ENCODE results near the gene CACFD1.

The CACFD1 gene

DNA sequence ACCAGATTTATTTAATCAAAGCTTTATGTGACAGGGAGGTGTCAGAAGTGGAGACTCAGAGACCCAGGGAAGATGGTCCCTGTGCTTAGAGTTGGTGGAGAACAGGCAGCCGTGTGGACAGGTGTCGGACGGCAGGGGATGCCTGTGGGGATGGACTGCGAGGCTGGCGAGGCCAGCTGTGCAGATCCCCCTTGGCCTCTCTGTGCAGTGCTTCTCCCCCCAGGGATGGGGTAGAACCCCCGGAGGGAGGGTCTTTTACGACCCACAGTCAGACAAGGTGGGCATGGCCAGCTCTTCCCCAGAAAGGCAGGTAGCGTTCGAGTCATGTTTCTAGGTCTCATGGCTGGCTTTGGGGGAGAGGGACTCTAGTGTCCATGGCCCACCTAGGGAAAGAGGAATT is 23.8 kb downstream of the CACFD1 start:
- DNase-seq (ENCODE audit: low read depth) = no peak

DNA sequence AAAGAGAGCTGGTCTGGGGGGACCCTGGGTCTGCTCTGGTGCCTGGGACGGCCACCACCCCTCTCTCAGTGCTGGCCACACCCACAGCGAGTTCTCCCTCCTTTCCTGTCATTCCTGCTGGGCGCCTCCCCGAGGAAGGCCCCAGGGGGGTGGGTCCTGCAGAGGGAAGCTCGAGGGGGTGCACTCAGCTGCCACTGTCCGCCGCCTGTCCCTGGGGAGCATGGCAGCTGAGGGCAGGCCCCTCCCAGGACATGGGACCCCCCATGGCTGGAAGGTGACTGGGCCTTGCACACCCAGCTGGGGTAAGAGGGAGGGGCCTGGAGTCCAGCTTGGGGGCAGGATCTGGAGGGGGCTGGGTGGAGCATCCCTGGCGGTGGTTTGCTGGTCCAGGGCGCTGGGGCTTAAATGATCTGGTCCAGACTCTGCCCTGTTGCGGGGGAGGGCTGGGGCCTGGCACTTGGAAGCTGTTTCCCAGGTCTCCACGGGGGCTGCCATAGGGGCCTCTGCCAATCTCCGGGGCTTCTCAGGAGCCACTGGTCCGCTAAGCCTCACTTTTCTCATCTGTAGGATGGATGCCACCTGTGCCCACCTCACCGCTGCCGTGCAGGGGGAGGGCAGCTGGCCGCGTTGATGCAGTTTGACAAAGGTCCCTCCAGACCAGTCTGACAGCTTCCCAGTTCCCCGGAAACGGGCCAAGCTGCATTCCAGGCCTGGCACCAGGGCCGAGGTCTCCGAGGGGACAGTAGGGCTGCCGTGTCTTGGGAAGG is 25.1 kb downstream of the CACFD1 start:
- no peak for DNase-seq (ENCODE audit: low read depth)

DNA sequence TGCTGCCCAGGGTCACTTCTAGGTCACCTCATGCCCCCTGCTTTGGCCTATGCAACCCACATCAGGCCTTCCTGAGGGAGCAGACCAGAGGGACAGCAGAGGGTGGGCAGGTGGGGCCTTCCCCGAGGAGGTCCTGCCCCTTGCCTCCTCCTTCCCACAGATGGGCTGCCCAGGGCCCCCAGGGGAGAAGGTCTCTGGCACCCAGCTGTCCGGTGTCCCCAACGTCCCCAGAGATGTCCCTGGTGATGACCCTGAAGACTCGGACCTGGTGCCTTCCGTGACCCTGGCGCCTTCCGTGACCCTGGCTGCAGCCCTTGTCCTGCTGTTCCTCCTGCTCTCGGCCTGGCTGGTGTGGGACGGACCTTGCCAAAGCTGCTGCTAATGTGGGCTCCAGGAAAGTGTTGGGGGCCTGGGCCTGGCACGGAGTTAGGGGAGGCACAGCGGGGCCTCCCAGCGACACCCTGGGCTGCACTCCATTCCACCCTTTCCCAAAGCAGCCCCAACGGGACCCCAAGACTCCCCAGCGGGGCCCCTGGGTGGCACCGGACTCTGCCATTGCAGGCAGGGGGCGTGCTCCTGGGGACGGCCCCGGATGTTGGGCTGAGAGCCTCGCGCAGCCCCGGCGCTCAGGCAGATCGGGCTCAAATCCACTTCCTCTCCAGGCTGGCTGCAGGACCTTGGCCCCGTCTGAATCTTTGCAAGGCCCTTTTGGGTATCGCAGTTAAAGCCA is 25.9 kb downstream of the CACFD1 start:
- no peak for DNase-seq (ENCODE audit: low read depth)

DNA sequence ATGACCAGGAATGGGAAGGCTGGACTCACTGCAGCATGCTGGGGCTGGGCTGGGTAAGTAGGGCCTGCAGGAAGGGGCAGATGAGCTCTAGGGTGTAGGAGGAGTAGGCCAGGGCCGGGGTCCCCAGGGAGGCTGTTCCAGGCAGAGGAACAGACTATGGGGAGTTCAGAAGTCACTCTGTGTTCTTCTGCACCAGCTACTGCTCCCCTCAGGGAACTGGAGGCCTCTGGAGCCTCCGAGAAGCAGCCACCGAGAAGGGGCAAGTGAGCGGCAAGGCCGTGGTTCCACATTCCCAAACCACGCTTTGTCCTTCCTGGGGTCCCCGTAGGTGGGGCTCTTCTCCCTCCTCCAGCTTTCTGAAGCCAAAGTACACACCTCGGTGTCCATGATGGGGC is 27.6 kb downstream of the CACFD1 start:
- DNase-seq (ENCODE audit: low read depth) = no peak

DNA sequence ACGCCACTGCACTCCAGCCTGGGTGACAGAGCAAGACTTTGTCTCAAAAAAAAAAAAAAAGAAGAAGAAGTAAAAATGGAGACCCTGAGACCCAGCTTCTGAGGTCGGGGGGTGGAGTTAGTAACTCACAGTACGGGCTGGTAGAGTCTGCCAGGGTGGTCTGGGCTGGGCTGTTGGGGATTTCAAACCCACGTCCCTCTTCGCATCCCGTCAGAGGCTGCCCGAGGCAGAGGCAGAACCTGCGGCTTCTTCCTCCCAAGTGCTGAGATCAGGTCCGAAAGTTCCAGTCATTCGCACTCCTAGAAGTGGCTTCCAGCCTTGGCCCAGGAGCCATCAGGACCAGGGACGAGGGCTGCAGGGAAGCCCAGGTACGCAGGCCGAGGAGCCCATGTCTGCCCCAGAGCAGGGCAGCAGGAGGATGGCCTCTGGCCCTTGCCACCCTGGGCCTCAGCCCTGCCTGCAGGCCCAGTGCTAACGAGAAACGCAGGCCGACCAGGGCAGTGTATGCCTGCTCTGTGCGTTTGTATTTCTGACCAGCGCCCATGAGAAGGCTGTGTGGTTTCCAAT is 29.0 kb downstream of the CACFD1 start:
- DNase-seq (ENCODE audit: low read depth) = no peak

DNA sequence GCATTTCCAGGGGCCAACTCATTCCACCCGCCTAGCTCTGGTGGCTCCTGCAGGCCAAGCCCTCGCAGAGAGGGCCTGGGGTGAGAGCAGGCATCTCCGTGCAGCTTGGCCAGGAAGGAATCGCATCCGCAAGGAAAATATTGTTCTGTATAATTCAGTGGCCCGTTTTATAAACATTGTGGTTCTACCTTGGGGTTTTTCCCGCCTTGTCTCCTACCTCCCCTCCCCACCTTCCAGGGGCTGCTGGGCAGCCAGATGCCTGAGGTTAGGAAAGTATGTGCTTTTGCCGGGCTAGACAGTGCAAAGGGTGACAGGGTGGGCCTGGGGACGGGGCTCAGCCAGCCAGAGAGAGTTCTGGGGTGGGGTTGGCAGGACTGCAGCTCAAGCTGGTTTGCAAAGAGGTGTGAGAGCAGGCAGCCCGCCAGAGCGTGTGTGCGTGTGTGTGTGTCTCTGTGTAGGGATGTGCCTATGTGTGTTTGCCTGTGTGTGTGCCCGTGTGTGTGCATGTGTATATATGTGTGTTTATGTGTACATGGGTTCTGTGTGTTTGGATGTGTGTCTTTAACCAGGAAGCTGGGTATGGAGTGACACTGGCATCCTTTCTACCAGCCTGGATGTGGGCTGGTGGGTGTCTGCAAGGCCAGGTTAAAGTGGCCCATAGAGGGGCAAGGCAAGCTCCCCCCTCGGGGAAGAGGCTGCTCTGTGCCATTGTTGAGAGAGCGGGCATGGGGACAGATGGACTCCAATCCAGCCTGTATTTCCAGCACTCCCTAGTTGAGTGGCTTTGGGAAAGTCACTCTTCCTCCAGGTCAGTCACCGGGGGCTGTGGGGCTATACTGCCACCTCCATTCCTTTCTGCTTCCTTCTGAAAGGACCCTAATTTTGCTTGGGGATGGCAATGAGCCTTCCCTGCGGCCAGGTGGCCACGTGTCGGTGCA is 29.7 kb downstream of the CACFD1 start:
- DNase-seq (ENCODE audit: low read depth) = no peak

DNA sequence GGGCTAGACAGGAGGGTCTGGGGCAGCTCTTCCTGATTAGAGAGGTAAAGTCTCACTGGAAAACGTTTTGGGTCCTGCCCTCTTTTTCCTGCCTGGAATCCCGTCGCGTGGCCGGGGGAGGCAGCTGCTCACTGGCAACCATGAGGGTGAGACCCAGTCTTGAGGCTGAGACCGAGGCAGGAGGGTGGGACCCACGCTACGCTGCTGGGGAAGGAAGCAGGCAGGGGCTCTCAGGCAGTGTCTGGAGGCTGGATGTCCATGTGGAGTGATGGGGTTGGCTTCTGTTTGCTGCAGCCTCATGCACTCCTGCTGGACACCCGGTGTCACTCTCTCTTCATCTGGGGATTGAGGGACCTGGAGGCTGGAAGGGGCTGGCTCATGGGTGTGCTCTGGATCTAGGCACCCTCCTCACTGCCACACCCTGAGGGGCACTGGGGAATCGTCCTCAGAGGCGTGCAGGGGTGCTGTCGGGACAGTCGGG is 30.5 kb downstream of the CACFD1 start:
- no peak for DNase-seq (ENCODE audit: low read depth)

DNA sequence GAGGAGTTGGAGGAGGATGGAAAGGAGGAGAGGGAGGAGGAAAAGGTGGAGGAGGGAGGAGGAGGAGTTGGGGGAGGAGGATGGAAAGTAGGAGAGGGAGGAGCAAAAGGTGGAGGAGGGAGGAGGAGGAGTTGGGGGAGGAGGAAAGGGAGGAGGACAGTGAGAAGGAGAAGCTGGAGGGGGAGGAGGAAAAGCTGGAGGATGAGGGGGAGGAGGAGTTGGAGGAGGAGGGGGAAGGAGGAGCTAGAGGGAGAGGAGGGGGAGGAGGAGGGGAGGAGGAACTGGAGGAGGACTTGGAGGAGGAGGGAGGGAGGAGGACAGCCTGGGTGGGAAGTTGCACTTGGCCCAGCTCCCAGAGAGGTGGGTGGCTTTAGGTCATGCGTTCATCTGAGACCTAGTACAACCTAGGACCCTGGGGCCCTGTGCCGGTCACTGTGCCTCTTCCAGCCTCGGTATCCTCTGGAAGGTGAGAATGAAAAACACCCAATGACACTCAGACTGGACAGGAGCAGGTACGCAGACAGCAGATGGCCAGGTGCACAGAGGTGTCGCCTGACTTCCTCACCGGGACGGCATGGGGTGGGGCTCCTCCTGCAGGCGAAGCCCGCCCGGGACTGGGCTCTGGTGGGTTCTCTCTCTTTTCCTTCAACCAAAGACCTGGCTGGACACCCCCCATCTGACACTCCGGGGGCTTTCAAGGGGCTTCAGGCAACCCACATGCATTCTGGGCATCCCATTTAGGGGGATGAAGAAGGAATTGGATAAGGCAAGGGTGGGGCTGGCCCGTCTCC is 31.3 kb downstream of the CACFD1 start:
- DNase-seq (ENCODE audit: low read depth) = no peak

DNA sequence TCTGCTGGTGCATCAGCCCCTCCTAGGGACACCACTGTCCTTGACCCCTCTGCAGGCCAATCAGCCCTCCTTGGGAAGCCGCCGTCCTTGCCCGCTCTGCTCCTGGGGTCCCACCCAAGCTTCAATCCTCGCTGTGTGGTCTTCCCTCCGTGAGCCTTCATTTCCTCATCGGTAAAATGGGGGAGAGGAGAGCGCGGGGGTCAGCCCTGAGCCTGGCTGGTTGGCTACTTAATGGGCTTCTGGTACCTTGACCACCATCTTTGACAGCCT is 31.8 kb downstream of the CACFD1 start:
- no peak for DNase-seq (ENCODE audit: low read depth)

DNA sequence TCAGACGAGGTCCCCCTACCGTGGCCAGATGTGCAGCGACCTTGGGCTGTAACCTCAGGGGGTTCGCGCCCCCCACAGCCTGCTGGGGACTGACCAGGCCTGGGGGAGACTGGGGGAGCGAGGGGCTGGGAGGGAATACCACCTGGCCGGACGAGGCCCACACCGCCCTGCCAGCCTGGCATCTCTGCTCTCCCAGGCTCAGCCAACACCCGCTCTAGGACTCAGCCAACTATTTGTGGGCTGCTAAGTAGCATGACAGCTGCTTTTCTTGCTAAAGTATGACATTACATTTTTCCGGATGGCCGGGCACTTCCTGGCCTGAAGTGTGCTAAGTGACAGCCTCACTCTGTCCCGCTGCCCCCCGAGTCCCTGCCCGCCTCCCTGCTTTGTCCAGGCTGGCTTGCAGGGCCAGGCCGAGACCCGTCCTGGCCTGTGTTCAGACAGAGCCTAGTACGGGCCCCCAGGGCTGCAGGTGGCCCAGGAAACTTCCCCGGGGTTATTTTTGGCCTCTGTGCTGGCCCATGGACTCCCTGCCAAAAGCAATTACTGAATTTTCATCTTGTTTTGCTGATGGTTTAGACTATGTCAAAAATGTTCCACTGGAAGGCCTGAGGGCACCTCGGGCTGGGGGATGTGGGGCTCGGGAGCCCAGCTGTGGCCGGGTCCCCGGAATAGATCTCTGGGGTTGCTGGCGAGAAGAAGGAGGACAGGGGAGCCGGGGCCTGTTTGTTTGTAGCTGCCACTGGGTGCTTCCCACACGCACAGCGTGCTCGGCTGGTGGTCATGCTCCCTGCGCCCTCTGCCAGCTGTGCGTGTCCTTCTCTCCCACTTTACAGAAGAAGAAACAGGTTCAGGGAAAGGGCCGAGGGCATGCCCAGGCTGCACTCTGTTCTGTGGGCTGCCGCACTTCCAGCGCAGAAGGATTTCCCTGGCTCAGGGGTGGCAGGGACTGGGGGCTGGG is 32.6 kb downstream of the CACFD1 start:
- no peak for DNase-seq (ENCODE audit: low read depth)

DNA sequence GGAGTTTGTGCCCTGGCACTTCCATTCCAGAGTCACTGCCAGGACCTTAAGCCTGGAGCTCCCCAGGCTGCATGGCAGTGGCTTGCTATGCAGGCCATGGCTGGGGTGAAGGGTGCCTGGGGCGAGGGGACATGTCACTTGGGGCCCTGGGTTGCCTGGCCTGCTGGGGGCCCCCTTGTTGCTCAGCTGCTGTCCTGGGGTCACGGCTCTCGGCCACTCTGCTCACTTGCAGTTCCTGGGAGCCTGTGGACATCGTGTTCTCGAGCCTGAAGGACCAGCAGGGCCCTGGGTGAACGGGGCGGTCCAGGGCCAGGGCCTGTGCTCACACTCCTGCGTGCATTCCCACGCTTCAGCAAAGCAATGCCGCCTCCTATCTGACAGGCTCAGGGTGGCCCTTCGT is 33.6 kb downstream of the CACFD1 start:
- no peak for DNase-seq (ENCODE audit: low read depth)

DNA sequence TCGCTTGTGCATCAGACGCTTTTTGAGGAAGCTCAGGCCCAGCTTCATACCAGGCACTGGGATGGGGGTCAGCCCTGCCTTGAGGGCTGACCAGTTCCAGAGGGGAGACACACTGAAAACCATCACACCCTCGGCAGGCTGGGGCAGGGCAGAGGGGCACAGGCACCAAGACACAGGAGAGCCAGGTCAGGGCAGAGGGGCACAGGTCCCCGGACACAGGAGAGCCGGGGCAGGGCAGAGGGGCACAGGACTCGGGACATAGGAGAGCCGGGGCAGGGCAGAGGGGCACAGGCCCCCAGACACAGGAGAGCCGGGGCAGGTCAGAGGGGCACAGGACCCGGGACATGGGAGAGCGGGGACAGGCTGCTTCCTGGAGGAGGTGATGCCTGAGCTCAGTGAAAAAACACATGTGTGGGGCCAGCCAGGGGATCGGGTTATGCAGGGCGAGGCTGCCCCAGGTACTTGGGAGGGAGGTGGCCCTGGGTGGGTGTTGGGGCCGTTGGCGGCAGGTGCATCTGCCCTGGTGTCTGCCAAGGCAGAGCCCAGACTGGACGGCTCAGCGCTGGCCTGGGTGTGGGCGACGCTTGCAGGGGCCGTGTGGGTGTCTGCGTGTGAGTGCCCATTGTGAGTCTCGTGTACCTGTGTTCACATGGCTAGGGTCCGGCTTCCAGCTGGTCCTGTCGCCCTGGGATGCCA is 34.2 kb downstream of the CACFD1 start:
- no peak for DNase-seq (ENCODE audit: low read depth)

DNA sequence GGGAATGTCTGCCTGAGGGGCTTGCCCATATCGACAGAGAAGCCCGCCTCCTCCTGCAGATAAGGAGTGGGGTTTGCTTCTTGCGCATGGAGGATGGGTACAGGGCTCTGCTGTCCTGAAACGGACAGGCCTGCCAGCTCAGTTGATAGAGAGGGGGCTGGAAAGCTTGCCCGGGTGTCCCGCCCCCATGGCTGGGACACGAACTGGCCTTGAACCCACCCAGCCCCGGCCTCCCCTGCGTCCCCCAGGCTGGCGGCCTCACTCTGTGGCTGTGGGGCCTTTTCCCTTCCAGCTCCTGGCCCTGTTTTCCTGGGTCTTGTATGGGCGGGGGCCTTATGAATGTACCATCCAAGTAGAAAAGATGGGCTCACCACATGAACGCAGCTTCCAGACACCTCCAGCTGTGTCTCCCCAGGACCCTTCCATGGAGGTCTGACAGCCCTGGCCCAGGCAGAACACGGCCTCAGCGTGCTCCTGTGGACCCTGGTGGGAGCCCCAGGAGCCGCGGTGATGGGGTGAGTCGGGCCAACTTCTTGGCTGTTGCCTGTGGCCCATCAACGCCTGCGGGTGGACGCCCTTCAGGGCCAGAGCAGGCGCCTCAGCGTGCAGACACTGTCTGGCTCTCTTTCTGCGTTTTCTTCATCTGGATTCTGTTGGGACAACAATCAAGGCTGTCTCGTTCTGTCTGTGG is 35.0 kb downstream of the CACFD1 start:
- DNase-seq (ENCODE audit: low read depth) = no peak

DNA sequence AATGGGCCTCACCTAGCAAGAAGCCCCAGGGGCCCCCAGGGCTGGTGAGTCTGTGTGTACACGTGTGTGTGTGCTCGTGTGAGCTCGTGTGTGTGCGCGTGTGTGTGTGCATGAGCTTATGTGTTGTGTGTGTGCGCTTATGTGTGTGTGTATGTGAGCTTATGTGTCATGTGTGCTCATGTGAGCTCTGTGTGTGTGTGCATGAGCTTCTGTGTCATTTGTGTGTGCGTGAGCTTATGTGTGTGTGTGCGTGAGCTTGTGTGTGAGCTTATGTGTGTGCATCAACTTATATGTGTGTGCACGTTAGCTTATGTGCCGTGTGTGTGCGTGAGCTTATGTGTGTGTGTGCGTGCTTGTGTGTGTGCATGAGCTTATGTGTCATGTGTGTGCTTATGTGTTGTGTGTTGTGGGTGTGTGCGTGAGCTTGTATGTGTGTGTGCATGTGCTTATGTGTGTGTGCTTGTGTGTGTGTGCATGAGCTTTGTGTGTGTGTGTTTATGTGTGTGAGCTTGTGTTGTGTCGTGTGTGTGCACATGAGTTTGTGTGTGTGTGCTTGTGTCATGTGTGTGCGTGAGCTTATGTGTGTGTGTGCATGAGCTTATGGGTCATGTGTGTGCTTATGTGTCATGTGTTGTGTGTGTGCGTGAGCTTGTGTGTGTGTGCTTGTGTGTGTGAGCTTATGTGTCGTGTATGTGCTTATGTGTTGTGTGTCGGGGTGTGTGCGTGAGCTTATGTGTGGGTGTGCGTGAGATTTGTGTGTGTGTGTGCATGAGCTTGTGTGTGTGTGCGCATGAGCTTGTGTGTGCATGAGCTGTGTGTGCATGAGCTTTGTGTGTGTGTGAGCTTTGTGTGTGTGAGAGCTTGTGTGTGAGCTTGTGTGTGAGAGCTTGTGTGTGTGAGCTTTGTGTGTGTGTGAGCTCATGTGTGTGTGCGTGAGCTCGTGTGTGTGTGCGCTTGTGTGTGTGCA is 35.8 kb downstream of the CACFD1 start:
- DNase-seq (ENCODE audit: low read depth) = no peak

DNA sequence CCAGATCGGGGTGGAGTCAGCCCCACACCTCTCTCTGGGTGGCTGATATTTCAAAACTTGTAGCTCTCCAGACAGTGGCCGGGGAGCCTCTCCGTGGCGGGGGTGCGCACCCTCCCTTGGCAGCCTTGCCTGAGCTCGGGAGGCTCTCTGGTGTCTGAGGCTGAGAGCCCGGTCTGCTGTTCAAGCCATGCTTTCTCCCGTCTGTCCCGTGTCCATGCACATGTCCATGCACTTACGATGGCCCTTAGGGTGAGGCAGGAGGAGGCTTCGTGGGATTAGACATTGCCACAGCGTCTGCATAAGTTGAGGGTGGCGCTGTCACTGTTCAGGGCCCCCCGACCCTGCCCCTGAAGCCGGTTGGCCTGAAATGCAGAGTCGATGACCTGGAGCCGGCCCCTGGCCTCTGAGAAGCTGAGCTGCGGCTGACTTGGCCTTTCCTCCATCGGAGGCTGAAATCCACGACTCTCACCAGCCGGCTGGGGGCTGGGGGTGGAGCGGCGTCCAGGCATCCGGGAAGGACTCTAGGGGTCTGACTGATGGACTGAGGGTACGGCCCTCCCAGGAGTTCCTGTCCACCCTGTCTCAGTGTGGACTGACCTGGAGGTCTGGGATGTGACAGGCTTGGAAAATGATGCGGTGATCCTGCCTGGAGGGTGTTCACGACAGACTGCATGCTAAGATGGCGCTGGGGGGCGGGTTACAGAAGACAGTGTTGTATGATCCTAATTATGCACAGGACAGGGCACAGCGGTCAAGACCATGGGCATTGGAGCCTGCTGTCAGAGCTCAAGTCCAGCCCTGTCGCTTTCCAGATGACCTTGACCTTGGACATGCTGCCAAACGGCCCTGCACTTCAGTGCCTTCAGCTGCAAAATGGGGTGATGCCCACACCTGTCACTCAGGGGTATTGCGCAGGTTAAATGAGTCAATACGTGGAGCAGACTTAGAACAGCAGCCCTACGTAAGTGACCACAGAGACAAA is 37.4 kb downstream of the CACFD1 start:
- DNase-seq (ENCODE audit: low read depth) = no peak

DNA sequence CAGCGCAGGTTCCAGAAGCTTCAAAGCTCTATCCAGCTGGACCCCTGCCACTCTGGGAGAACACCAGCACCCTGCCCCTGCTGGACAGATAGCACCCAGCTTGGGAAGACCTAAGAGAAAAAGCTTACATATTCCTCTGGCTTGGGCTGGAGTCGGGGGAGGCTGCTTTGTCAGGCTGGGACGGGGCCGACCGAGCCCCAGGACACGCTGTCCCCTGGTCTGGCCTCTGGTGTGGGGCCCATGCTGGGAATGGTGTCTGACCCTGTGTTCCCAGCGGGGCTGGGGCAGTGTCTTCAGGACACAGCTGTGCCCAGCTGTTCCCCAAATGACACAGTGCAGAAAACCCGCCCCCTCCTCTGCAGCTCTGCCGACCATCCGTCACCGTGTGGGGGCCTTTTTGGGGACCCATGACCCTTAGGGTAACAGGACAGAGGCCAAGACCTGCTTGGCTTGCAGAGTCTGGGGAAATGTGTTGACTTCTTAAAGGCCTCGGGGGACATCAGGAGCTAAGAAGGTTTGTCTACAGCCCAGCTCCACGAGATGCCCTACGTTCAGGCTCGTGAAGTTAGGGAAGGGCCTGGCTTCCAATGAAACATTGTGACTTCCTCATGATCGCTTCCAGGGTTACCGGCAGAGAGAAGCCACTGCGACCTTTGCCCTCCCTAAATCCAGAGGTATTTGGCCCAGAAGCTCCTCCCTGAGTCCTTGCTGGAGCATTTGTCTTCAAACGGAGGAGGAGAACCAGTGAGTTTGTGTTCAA is 39.5 kb downstream of the CACFD1 start:
- DNase-seq (ENCODE audit: low read depth) = no peak

Measured in HS-27A (cell line).